Progenitor cell of endocrine pancreas (in vitro differentiated cells): ENCODE measurements around the gene SPP2. TPM values are rescaled to one million over a fixed set of nuclear protein-coding genes. Genes with fewer than 3 reads are reported as not detected.

Source experiments
- DNase-seq: peaks from one replicate; pipeline ENCODE4 v3.0.0; 2021; ENCODE audit warnings: low spot score; ENCODE audit not compliant: unreplicated experiment
- H3K27ac Mint-ChIP-seq: 2 replicates; pipeline ENCODE4 v1.8.0; 2021; ENCODE audit warnings: mild to moderate bottlenecking, moderate library complexity, mixed read lengths
- H3K27me3 Mint-ChIP-seq: 2 replicates; pipeline ENCODE4 v1.8.0; 2021; ENCODE audit warnings: mixed read lengths
- H3K36me3 Mint-ChIP-seq: 2 replicates; pipeline ENCODE4 v1.8.0; 2022; ENCODE audit warnings: mixed read lengths; ENCODE audit not compliant: insufficient read depth
- H3K4me1 Mint-ChIP-seq: 2 replicates; pipeline ENCODE4 v1.8.0; 2021; ENCODE audit warnings: low read depth, mixed read lengths
- H3K4me3 Mint-ChIP-seq: 2 replicates; pipeline ENCODE4 v1.8.0; 2021; ENCODE audit warnings: low read depth, mild to moderate bottlenecking, moderate library complexity, mixed read lengths
- H3K9me3 Mint-ChIP-seq: 2 replicates; pipeline ENCODE4 v1.8.0; 2021; ENCODE audit warnings: low read depth, mixed read lengths
- total RNA-seq: library from RNA; stranded (reverse); gene quantifications from 2 replicates; pipeline ENCODE4 v1.2.1, GENCODE V29; 2021
- TF ChIP-seq, protein P1 (sequence below): fragments of 200-600 bp; sonication (generic); IDR thresholded peaks from one replicate; pipeline ENCODE4 v1.5.0; 2021; ENCODE audit warnings: antibody characterized with exemption, mild to moderate bottlenecking; ENCODE audit not compliant: unreplicated experiment

Gene SPP2
- total RNA-seq, 1 donor from 2014 or later: not detected

DNA sequence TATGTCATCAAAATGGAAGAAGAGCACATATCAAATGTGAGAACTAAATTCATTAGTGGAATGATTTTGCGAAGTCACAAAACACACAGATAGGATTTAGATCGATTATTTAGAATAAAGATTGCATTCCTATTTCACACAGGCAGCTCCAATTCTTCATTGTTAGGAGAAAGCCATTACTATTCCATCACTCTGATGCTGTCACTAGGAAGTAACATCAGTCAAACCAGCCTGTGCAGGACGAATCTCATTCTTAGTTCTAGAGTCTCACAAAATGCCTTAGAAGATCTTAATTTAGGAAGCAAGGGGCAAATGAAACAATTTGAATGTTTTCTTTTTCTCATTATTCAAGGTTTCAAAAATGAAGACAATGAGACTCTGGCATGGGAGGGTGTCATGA lies 44.0 kb upstream of the SPP2 start:
- no peak overlapping the region for H3K4me3 Mint-ChIP-seq
- TF ChIP-seq, protein P1, sequence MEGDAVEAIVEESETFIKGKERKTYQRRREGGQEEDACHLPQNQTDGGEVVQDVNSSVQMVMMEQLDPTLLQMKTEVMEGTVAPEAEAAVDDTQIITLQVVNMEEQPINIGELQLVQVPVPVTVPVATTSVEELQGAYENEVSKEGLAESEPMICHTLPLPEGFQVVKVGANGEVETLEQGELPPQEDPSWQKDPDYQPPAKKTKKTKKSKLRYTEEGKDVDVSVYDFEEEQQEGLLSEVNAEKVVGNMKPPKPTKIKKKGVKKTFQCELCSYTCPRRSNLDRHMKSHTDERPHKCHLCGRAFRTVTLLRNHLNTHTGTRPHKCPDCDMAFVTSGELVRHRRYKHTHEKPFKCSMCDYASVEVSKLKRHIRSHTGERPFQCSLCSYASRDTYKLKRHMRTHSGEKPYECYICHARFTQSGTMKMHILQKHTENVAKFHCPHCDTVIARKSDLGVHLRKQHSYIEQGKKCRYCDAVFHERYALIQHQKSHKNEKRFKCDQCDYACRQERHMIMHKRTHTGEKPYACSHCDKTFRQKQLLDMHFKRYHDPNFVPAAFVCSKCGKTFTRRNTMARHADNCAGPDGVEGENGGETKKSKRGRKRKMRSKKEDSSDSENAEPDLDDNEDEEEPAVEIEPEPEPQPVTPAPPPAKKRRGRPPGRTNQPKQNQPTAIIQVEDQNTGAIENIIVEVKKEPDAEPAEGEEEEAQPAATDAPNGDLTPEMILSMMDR: no peak
- peaks cover 3% of the 10 kb centered on the region for H3K9me3 Mint-ChIP-seq
- no peak for DNase-seq
- no peaks in the 10 kb centered on the region for H3K4me1 Mint-ChIP-seq
- H3K36me3 Mint-ChIP-seq: no peaks in the 10 kb centered on the region
- peaks cover 23% of the 10 kb centered on the region for H3K27me3 Mint-ChIP-seq
- H3K27ac Mint-ChIP-seq: no peak overlapping the region

DNA sequence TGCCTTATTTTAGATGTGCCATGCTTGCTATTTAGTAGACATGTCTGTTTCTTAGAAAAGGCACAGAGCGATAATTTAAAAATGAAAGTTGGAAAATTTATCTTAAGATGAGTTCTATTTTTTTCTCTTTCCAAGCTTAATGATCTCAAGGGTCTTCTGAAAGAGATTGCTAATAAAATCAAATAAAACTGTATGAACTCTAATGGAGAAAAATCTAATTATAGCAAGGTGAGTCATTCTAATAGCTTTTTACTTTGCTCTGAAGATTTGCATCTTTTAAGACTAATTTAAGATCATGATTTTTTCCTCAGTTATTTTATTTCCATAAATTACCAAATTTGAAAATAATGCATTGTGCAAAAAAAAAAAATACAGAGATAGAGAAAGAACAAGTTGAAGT lies 36.1 kb upstream of the SPP2 start:
- H3K4me3 Mint-ChIP-seq: no peak overlapping the region
- H3K27ac Mint-ChIP-seq: no peak overlapping the region
- no peaks in the 10 kb centered on the region for H3K4me1 Mint-ChIP-seq
- H3K27me3 Mint-ChIP-seq: peaks cover 6% of the 10 kb centered on the region
- H3K36me3 Mint-ChIP-seq: no peaks in the 10 kb centered on the region
- H3K9me3 Mint-ChIP-seq: peaks cover 3% of the 10 kb centered on the region
- TF ChIP-seq, protein P1: no peak
- DNase-seq: no peak

DNA sequence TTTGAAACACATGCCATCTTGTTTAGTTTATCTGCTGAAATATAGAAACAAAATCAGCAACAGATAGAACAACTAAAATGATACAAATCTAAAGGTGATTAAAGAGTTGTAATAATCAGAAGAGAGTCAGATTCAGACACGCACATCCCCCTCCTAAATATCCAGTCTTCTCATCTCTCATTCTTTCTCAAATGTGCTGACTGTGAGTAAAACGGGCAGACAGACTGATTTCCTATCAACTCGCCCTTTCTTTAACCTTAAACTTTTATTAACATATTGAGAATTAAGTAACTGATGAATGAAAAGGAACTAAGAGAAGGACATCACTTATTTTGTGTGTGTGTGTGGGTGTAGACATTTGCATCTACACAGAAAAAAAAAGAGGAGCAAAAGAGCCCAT lies 34.6 kb upstream of the SPP2 start:
- DNase-seq: no peak
- no peak overlapping the region for H3K4me3 Mint-ChIP-seq
- H3K27me3 Mint-ChIP-seq: peaks cover 2% of the 10 kb centered on the region
- TF ChIP-seq, protein P1: no peak
- H3K4me1 Mint-ChIP-seq: no peaks in the 10 kb centered on the region
- no peaks in the 10 kb centered on the region for H3K36me3 Mint-ChIP-seq
- H3K27ac Mint-ChIP-seq: no peak overlapping the region
- H3K9me3 Mint-ChIP-seq: peaks cover 2% of the 10 kb centered on the region

DNA sequence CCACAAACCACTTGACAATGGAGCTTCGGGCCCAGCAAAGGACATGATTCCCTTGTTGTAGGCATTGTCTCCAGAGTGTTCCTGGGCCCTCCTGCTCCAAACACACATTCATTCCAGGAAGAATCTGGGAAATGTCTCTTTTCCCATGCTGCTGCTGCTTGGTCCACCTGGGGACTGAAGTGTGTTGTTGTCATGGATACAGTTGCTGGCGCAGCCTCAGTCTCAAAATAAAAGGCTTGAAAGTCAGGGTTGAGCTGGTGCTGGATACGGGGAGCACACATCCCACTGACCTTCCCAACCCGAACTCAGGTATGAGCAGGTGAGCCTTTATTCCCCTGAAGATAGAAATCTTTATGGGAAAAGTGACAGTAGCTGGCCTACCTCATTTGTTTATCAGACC lies 30.6 kb upstream of the SPP2 start:
- Mint-ChIP-seq H3K36me3 (no peaks in the 10 kb centered on the region), H3K4me1 (no peaks in the 10 kb centered on the region), H3K27ac (no peak overlapping the region)

DNA sequence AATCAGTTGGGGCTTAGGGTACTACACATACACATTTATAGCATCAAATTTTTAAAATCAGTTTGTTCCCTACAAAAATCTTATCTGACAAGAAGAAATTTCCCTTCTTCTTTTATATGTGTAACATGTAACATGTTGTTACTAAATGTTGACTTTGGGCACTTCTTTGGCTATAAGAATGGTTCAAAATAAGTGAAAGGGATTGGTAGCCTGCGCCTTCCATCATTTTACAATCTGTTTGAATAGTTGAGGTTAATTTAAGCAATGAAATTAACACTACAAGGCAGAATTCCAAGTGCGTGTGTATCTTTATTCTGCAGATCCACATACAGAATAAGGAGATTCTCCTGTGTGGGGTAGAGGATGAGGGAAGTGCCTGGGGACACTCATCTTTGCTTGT lies 30.2 kb upstream of the SPP2 start:
- no peak for DNase-seq
- Mint-ChIP-seq H3K9me3 (peaks cover 5% of the 10 kb centered on the region), H3K27ac (no peak overlapping the region), H3K4me3 (no peak overlapping the region), H3K4me1 (no peaks in the 10 kb centered on the region), H3K36me3 (no peaks in the 10 kb centered on the region), H3K27me3 (peaks cover 4% of the 10 kb centered on the region)
- TF ChIP-seq, protein P1: no peak

More for the DNA sequence above, 30.6 kb upstream of the SPP2 start:
- Mint-ChIP-seq H3K4me3 (no peak overlapping the region), H3K9me3 (peaks cover 5% of the 10 kb centered on the region), H3K27me3 (peaks cover 6% of the 10 kb centered on the region)
- DNase-seq: no peak
- TF ChIP-seq, protein P1: no peak
